K562 (cell line): ENCODE measurements around the gene DYSF. TPM values are rescaled to one million over a fixed set of nuclear protein-coding genes. Genes with fewer than 3 reads are reported as not detected.

ENCODE experiments used
- ATAC-seq: fragments of 200-7000 bp; cut with Tn5 transposase; 3 replicates; pipeline ENCODE4 v1.9.1; 2020; ENCODE audit warnings: moderate library complexity
- BruUV-seq: library from RNA; stranded (reverse); fragments of 400-500 nt; replicated peaks from 2 replicates; lab custom pipeline; 2021; lab: Mats Ljungman, UMichigan
- CTCF ChIA-PET: fragments of 300-600 bp; formaldehyde crosslinking; extraction: SDS; loops from one replicate; lab custom pipeline; 2021; ENCODE audit warnings: low intra/inter-chr PET ratio; lab: Yijun Ruan, JAX
- POLR2A ChIA-PET: fragments of 300-600, 350-650 bp; sonication (Branson Sonifier 250); formaldehyde crosslinking; extraction: SDS; loops from one replicate; lab custom pipeline; 2021; ENCODE audit warnings: antibody characterized with exemption, inconsistent platforms; lab: Yijun Ruan, JAX
- DNase-seq, 4 experiments: peaks; one replicate each; pipeline versions ENCODE4 v3.0.0 to v3.0.0-alpha.2; 2011 to 2018; ENCODE audit warnings: low spot score in 3 of 4, mixed read lengths in 3 of 4; ENCODE audit errors: extremely low read depth in 1 of 4
- FAIRE-seq: peaks from 2 replicates; lab custom pipeline; 2011; peaks lifted over from hg19 to GRCh38; lab: Jason Lieb, UNC
- H2AFZ ChIP-seq: 2 replicates; pipeline ENCODE4 v1.6.0; 2011; ENCODE audit warnings: low read depth, low read length, control low read depth, inconsistent platforms
- H3K27ac ChIP-seq: fragments of 200-600 bp; 3 replicates; pipeline ENCODE4 v1.8.0; 2011; ENCODE audit warnings: low read depth, mild to moderate bottlenecking, control low read depth, inconsistent platforms, low read length, moderate library complexity, mixed read lengths; ENCODE audit errors: extremely low read depth
- H3K27me3 ChIP-seq, 2 experiments: fragments of 300-600 bp in 1 of 2; 2 replicates in 1 of 2; 3 replicates in 1 of 2; pipeline versions ENCODE4 v1.6.0 to v1.8.0; 2011; ENCODE audit warnings: inconsistent platforms in 2 of 2, low read length in 2 of 2, mild to moderate bottlenecking in 1 of 2, mixed read lengths in 1 of 2, moderate library complexity in 1 of 2; ENCODE audit not compliant: control insufficient read depth in 2 of 2, insufficient read depth in 2 of 2
- H3K36me3 ChIP-seq: fragments of 300-600 bp; 3 replicates; pipeline ENCODE4 v1.8.0; 2011; ENCODE audit warnings: mild to moderate bottlenecking, low read length, inconsistent platforms; ENCODE audit not compliant: control insufficient read depth, insufficient read depth
- H3K4me1 ChIP-seq, 2 experiments: fragments of 200-600 bp in 1 of 2; replicated peaks in 1 of 2; 2 replicates in 1 of 2; 3 replicates in 1 of 2; pipeline versions ENCODE4 v1.5.1 to v1.8.0; 2011; ENCODE audit warnings: inconsistent platforms in 2 of 2, low read length in 2 of 2, mild to moderate bottlenecking in 1 of 2, mixed read lengths in 1 of 2, moderate library complexity in 1 of 2; ENCODE audit not compliant: control insufficient read depth in 2 of 2, insufficient read depth in 2 of 2
- H3K4me2 ChIP-seq: 2 replicates; pipeline ENCODE4 v1.6.1; 2011; ENCODE audit warnings: low read length, control low read depth, inconsistent platforms, mixed read lengths; ENCODE audit not compliant: insufficient read depth
- H3K4me3 ChIP-seq: fragments of 200-600 bp; sonication (generic), shearing (Covaris generic); 2 replicates; pipeline ENCODE4 v1.5.1; 2016; ENCODE audit warnings: control low read depth, inconsistent platforms
- H3K79me2 ChIP-seq: fragments of 200-600 bp; 3 replicates; pipeline ENCODE4 v1.8.0; 2011; ENCODE audit warnings: low read length, inconsistent platforms; ENCODE audit not compliant: control insufficient read depth, insufficient read depth
- H3K9ac ChIP-seq, 2 experiments: 2 replicates each; pipeline versions ENCODE4 v1.6.0 to v1.6.1; 2011; ENCODE audit warnings: low read depth in 2 of 2, low read length in 2 of 2, control low read depth in 1 of 2, inconsistent platforms in 1 of 2, mild to moderate bottlenecking in 1 of 2, mixed read lengths in 1 of 2; ENCODE audit not compliant: insufficient read depth in 1 of 2
- H3K9me1 ChIP-seq: one replicate; pipeline ENCODE4 v1.6.0; 2011; ENCODE audit warnings: inconsistent platforms, mild to moderate bottlenecking, low read length, moderate library complexity; ENCODE audit not compliant: control insufficient read depth, insufficient read depth
- H3K9me3 ChIP-seq: replicated peaks from 2 replicates; pipeline ENCODE4 v1.5.1; 2011; ENCODE audit warnings: low read depth, low read length, inconsistent platforms; ENCODE audit not compliant: control insufficient read depth, insufficient read depth
- H4K20me1 ChIP-seq: replicated peaks from 2 replicates; pipeline ENCODE4 v1.6.1; 2011; ENCODE audit warnings: low read length, inconsistent platforms, mixed read lengths; ENCODE audit not compliant: control insufficient read depth, insufficient read depth
- ETV1 ChIP-seq: fragments of 450-650 bp; conservative IDR thresholded peaks from 2 replicates; pipeline ENCODE4 v1.6.1; 2016; ENCODE audit warnings: missing genetic modification characterization, control low read depth, low read depth, missing compliant biosample characterization
- NELFE ChIP-seq: IDR thresholded peaks from 2 replicates; pipeline ENCODE4 v1.6.1; 2011; ENCODE audit warnings: mild to moderate bottlenecking; ENCODE audit not compliant: insufficient read depth, insufficient read length
- RBM14 ChIP-seq: fragments of 200-400 bp; formaldehyde crosslinking; IDR thresholded peaks from 2 replicates; pipeline ENCODE4 v1.6.1; 2018; ENCODE audit warnings: low read depth, mild to moderate bottlenecking, low read length, moderate library complexity, borderline replicate concordance; ENCODE audit not compliant: insufficient read depth
- RFX7 ChIP-seq: fragments of 250-450 bp; sonication (Bioruptor Pico); IDR thresholded peaks from 2 replicates; pipeline ENCODE4 v1.5.1; 2021; ENCODE audit warnings: mild to moderate bottlenecking
- SETDB1 ChIP-seq: IDR thresholded peaks from one replicate; pipeline ENCODE4 v1.6.1; 2012; ENCODE audit warnings: low read length, control low read depth, inconsistent platforms
- TEAD4 ChIP-seq, 2 experiments: sonication (generic) in 1 of 2; formaldehyde crosslinking in 1 of 2; IDR thresholded peaks; 2 replicates each; pipeline versions ENCODE4 v1.6.1 to v1.8.0; 2012 to 2022; ENCODE audit warnings: borderline replicate concordance in 1 of 2, inconsistent platforms in 1 of 2, low read length in 1 of 2, mild to moderate bottlenecking in 1 of 2, missing genetic modification reagents in 1 of 2
- ZFPM2 ChIP-seq: fragments of 250-450 bp; sonication (Bioruptor Pico); IDR thresholded peaks from 2 replicates; pipeline ENCODE4 v1.5.1; 2022; ENCODE audit warnings: mild to moderate bottlenecking
- WGBS: fragments of 100-300 bp; shearing (Covaris generic); methylation state at CpG from one replicate; pipeline ENCODE4 v1.1.6; 2016; ENCODE audit warnings: low coverage, mixed read lengths; ENCODE audit not compliant: insufficient coverage; ENCODE audit errors: missing lambda C conversion rate; 5-methylcytosine and 5-hydroxymethylcytosine counted together
- in situ Hi-C: fragments of 300-500 bp; cut with MboI; formaldehyde crosslinking; loops from 4 replicates; pipeline ENCODE4 v1.15.0; 2018; ENCODE audit warnings: inconsistent platforms, mixed read lengths
- intact Hi-C: fragments of 100-400 bp; cut with micrococcal nuclease; formaldehyde crosslinking; loops from 2 replicates; pipeline ENCODE4 v1.14.2; 2022
- polyA plus RNA-seq, 8 experiments: library from polyadenylated mRNA; depleted of rRNA in 4 of 8; stranded (reverse) in 5 of 8; unstranded in 3 of 8; fragments of >200 nt; fragmentation: Nextera tagmentation in 2 of 8; fragmentation: Illumina TruSeq in 1 of 8; extraction: Ambion mirVana in 2 of 8; extraction: Trizol in 1 of 8; gene quantifications; 2 replicates each; pipeline versions ENCODE4 v1.2.1 to v1.2.3, GENCODE V29; 2011 to 2014; ENCODE audit warnings: inconsistent platforms in 1 of 8, missing spikeins in 1 of 8
- total RNA-seq, 7 experiments: library from RNA; depleted of rRNA in 6 of 7; stranded (reverse); fragments of >200 nt in 6 of 7; fragmentation: Illumina TruSeq in 2 of 7; extraction: Trizol in 2 of 7; gene quantifications; 2 replicates each; pipeline versions ENCODE4 v1.2.1 to v1.2.3, GENCODE V29; 2011 to 2021; ENCODE audit warnings: low replicate concordance in 1 of 7
- TF ChIP-seq, protein P1 (sequence below): sonication (generic); IDR thresholded peaks from 2 replicates; pipeline ENCODE4 v1.6.1; 2016
- TF ChIP-seq, protein P2 (sequence below), 2 experiments: fragments of 450-650 bp; formaldehyde crosslinking in 1 of 2; IDR thresholded peaks; 2 replicates each; pipeline versions ENCODE4 v1.4.0 to v1.6.1; 2014 to 2020; ENCODE audit warnings: mild to moderate bottlenecking in 2 of 2, borderline replicate concordance in 1 of 2, low read depth in 1 of 2

Gene DYSF
- total and polyA plus RNA-seq, 9 of the 15 experiments (the other 6 are each of a cell fraction or from before 2014, with no cell fraction given), result 0.01 to 0.80 (median 0.29) TPM

DNA sequence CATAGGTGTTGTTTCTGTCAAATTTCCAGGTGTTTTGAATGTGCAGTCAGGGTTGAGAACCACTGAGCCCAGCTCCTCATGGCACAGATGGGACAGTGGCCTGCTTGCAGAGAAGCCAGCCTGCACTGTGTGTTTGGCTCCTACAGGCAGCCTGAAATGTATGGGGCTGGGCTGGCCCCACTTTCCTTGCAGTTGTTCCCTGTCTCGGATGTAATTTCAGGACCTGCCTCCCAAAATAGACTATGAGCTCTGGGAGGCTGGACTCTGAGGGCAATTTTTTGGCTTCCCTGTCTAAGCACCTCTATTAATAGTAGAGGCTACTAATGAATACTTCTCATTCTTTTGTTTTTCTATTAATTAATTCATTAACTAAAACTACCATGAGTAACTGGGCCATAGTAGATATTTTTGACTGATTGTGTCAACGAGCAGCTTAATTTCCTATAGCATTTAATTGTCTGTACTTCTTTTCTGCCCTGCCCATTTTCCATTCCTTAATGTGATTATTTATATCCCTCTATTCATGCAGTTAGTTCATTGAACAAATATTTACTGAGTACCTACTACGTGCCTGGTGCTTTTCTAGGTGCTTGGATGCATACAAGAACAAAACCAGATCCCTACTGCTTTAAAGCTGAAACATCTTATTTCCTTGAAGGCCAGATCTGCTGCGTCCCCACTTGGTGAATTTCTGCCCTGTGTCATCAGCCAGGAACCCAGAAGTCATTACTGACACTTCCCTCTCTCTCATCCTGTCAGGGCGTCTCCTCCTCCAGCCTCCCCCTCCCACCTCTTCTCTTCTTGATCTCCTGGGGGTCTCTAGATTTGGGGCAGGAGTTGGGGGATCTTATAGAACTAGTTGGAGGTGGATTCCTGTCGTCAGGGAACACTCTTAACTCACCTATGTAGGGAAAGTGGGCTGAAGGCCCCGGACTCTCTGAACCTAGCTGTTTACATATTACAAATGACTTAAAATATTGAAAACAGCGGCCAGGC is 16.3 kb downstream of the DYSF start (continued):
- TF ChIP-seq ETV1 (tag) (peak; percentile 33; the same call in 1 of the 2 replicates), NELFE (no peak), TEAD4 (IDR thresholded peaks at IDR 0.05; ENCODE audit: low read length) (no peak), TEAD4 (CRISPR knock-in tag; IDR thresholded peaks at IDR 0.05; ENCODE audit: borderline replicate concordance) (no peak)

DNA sequence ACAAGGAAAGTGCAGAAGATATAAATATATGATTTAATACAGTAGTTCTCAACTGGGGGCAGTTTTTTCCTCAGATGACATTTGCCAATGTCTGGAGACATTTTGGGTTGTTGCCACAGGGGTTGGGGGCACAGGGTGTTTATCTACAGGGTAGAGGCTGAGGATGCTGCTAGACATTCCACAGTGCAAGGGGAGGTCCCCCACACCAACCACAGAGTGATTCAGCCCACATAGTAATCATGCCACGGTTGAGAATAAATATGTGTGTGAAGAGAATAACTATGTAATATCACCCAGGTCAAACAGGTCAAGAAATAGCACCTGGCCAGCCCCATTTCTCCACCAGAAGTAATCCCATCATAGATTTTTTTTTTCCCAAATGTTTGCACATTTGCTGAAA is 17.9 kb downstream of the DYSF start:
- 24% methylated on average over 1 of the region's 1 CpG for WGBS
- in situ Hi-C loops, result no loop called here
- TF ChIP-seq, protein P1, sequence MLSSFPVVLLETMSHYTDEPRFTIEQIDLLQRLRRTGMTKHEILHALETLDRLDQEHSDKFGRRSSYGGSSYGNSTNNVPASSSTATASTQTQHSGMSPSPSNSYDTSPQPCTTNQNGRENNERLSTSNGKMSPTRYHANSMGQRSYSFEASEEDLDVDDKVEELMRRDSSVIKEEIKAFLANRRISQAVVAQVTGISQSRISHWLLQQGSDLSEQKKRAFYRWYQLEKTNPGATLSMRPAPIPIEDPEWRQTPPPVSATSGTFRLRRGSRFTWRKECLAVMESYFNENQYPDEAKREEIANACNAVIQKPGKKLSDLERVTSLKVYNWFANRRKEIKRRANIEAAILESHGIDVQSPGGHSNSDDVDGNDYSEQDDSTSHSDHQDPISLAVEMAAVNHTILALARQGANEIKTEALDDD, result no peak
- TF ChIP-seq, protein P2, sequence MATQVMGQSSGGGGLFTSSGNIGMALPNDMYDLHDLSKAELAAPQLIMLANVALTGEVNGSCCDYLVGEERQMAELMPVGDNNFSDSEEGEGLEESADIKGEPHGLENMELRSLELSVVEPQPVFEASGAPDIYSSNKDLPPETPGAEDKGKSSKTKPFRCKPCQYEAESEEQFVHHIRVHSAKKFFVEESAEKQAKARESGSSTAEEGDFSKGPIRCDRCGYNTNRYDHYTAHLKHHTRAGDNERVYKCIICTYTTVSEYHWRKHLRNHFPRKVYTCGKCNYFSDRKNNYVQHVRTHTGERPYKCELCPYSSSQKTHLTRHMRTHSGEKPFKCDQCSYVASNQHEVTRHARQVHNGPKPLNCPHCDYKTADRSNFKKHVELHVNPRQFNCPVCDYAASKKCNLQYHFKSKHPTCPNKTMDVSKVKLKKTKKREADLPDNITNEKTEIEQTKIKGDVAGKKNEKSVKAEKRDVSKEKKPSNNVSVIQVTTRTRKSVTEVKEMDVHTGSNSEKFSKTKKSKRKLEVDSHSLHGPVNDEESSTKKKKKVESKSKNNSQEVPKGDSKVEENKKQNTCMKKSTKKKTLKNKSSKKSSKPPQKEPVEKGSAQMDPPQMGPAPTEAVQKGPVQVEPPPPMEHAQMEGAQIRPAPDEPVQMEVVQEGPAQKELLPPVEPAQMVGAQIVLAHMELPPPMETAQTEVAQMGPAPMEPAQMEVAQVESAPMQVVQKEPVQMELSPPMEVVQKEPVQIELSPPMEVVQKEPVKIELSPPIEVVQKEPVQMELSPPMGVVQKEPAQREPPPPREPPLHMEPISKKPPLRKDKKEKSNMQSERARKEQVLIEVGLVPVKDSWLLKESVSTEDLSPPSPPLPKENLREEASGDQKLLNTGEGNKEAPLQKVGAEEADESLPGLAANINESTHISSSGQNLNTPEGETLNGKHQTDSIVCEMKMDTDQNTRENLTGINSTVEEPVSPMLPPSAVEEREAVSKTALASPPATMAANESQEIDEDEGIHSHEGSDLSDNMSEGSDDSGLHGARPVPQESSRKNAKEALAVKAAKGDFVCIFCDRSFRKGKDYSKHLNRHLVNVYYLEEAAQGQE (IDR thresholded peaks at IDR 0.05; ENCODE audit: borderline replicate concordance), result no peak
- TF ChIP-seq, protein P2 (CRISPR knock-in tag; IDR thresholded peaks at IDR 0.05; ENCODE audit: low read depth), result no peak
- no peak for TF ChIP-seq RFX7 (CRISPR knock-in tag)
- TF ChIP-seq ZFPM2, result no peak
- no peak for TF ChIP-seq RBM14
- TF ChIP-seq SETDB1, result no peak

More for the DNA sequence above, 17.9 kb downstream of the DYSF start:
- no peaks in the 10 kb centered on the region for H3K9me1 ChIP-seq
- ATAC-seq (no peak), DNase-seq (no peak), FAIRE-seq (no peak)
- intact Hi-C loops, result no loop called here
- no peak overlapping the region for H3K27ac ChIP-seq
- peaks cover 2 to 6% of the 10 kb centered on the region in 2 experiments; a peak in 3 of 5 replicates for H3K4me1 ChIP-seq
- no TSS peak for BruUV-seq
- ChIA-PET CTCF (no interaction called here), POLR2A (no interaction called here)
- H4K20me1 ChIP-seq, result no peaks in the 10 kb centered on the region
- H3K9ac ChIP-seq, result no peak overlapping the region
- no peaks in the 10 kb centered on the region for H3K36me3 ChIP-seq
- no peak overlapping the region for H3K4me2 ChIP-seq
- peaks cover 10 to 18% of the 10 kb centered on the region in 2 experiments; a peak in 3 of 5 replicates for H3K27me3 ChIP-seq
- no peaks in the 10 kb centered on the region for H3K79me2 ChIP-seq
- H2AFZ ChIP-seq, result no peak overlapping the region
- H3K4me3 ChIP-seq, result no peak overlapping the region
- no peaks in the 10 kb centered on the region for H3K9me3 ChIP-seq
